Neural cell (in vitro differentiated cells): Measurements from ENCODE around the gene RAI1. TPM values are rescaled to one million over a fixed set of nuclear protein-coding genes. Genes with fewer than 3 reads are reported as not detected.

Experiments used
- H2AFZ ChIP-seq: fragments of 200-600, 300-800 bp; sonication (generic), shearing (Covaris generic); 2 replicates; pipeline ENCODE4 v1.6.0; 2014; ENCODE audit warnings: low read depth, mild to moderate bottlenecking, antibody characterized with exemption, low read length, moderate library complexity
- H3F3A ChIP-seq: fragments of 200-600 bp; shearing (Covaris generic); 2 replicates; pipeline ENCODE4 v1.6.1; 2016; ENCODE audit warnings: mild to moderate bottlenecking, moderate library complexity, mixed read lengths, antibody characterized with exemption, low read length; ENCODE audit not compliant: insufficient read depth, poor library complexity, severe bottlenecking
- H3K27ac ChIP-seq: fragments of 200-600, 300-800 bp; sonication (generic), shearing (Covaris generic); 2 replicates; pipeline ENCODE4 v1.5.1; 2014; ENCODE audit warnings: mild to moderate bottlenecking, low read length, moderate library complexity
- H3K27me3 ChIP-seq: fragments of 300-800, 200-600 bp; sonication (generic), shearing (Covaris generic); 2 replicates; pipeline ENCODE4 v1.6.0; 2014; ENCODE audit warnings: mild to moderate bottlenecking, low read depth, low read length, moderate library complexity; ENCODE audit not compliant: insufficient read depth
- H3K36me3 ChIP-seq: fragments of 300-800, 200-600 bp; sonication (generic), shearing (Covaris generic); 2 replicates; pipeline ENCODE4 v1.5.1; 2014; ENCODE audit warnings: mild to moderate bottlenecking, antibody characterized with exemption, low read length, moderate library complexity; ENCODE audit not compliant: insufficient read depth
- H3K4me2 ChIP-seq: fragments of 300-800, 200-600 bp; sonication (generic), shearing (Covaris generic); 2 replicates; pipeline ENCODE4 v1.6.0; 2014; ENCODE audit warnings: mild to moderate bottlenecking, low read length
- H3K4me3 ChIP-seq: fragments of 300-800, 200-600 bp; sonication (generic), shearing (Covaris generic); 2 replicates; pipeline ENCODE4 v1.5.1; 2014; ENCODE audit warnings: mild to moderate bottlenecking, low read length, moderate library complexity
- H3K79me2 ChIP-seq: fragments of 200-600 bp; shearing (Covaris generic); replicated peaks from 2 replicates; pipeline ENCODE4 v1.6.0; 2014; ENCODE audit warnings: mild to moderate bottlenecking, low read length, moderate library complexity; ENCODE audit not compliant: insufficient read depth
- H3K9ac ChIP-seq: fragments of 300-800, 200-600 bp; sonication (generic), shearing (Covaris generic); 2 replicates; pipeline ENCODE4 v1.6.1; 2016; ENCODE audit warnings: mild to moderate bottlenecking, low read length, mixed read lengths
- H3K9me2 ChIP-seq: fragments of 200-600 bp; shearing (Covaris generic); 2 replicates; pipeline ENCODE4 v1.6.1; 2016; ENCODE audit warnings: mild to moderate bottlenecking, low read length, mixed read lengths; ENCODE audit not compliant: insufficient read depth
- H3K9me3 ChIP-seq: fragments of 200-600, 300-800 bp; sonication (generic), shearing (Covaris generic); 2 replicates; pipeline ENCODE4 v1.6.1; 2016; ENCODE audit warnings: mild to moderate bottlenecking, mixed run types, low read length, moderate library complexity, mixed read lengths
- H4K20me1 ChIP-seq: fragments of 200-600 bp; shearing (Covaris generic); 2 replicates; pipeline ENCODE4 v1.6.1; 2016; ENCODE audit warnings: mild to moderate bottlenecking, mixed run types; ENCODE audit not compliant: insufficient read depth
- CTCF ChIP-seq: fragments of 450-650 bp; IDR thresholded peaks from 2 replicates; pipeline ENCODE4 v1.5.1; 2014; ENCODE audit warnings: antibody characterized with exemption, mild to moderate bottlenecking, moderate library complexity; ENCODE audit not compliant: poor library complexity, severe bottlenecking
- EP300 ChIP-seq: fragments of 450-650 bp; conservative IDR thresholded peaks from 2 replicates; pipeline ENCODE4 v1.6.1; 2014; ENCODE audit warnings: antibody characterized with exemption, mild to moderate bottlenecking, moderate library complexity; ENCODE audit not compliant: poor library complexity, severe bottlenecking
- EZH2 ChIP-seq: fragments of 200-600, 300-800 bp; shearing (Covaris generic), sonication (generic); IDR thresholded peaks from 2 replicates; pipeline ENCODE4 v1.6.1; 2014; ENCODE audit warnings: antibody characterized with exemption, low read length, borderline replicate concordance, mild to moderate bottlenecking; ENCODE audit not compliant: insufficient read depth, poor library complexity, severe bottlenecking
- MXI1 ChIP-seq: fragments of 450-650 bp; conservative IDR thresholded peaks from 2 replicates; pipeline ENCODE4 v1.6.1; 2014; ENCODE audit warnings: antibody characterized with exemption, mild to moderate bottlenecking; ENCODE audit not compliant: poor library complexity, severe bottlenecking
- POLR2AphosphoS5 ChIP-seq: IDR thresholded peaks from 2 replicates; pipeline ENCODE4 v1.6.1; 2012
- RAD21 ChIP-seq: fragments of 450-650 bp; conservative IDR thresholded peaks from 2 replicates; pipeline ENCODE4 v1.6.1; 2014; ENCODE audit warnings: antibody characterized with exemption, mild to moderate bottlenecking, moderate library complexity
- REST ChIP-seq: IDR thresholded peaks from 2 replicates; pipeline ENCODE4 v1.6.1; 2012; ENCODE audit warnings: borderline replicate concordance
- SMC3 ChIP-seq: fragments of 450-650 bp; conservative IDR thresholded peaks from 2 replicates; pipeline ENCODE4 v1.6.1; 2014; ENCODE audit warnings: antibody characterized with exemption, mild to moderate bottlenecking, moderate library complexity; ENCODE audit not compliant: poor library complexity
- TAF1 ChIP-seq: IDR thresholded peaks from 2 replicates; pipeline ENCODE4 v1.6.1; 2012; ENCODE audit warnings: low read depth
- polyA plus RNA-seq: library from polyadenylated mRNA; depleted of rRNA; stranded (reverse); fragments of >200 nt; gene quantifications from 2 replicates; pipeline ENCODE4 v1.2.3, GENCODE V29; 2014

The RAI1 gene
- polyA plus RNA-seq, 1 donor from 2014 or later: 16.9 TPM

GRCh38 chr17:17755715-17756114 lies 74.5 kb downstream of the RAI1 start (continued):
- TF ChIP-seq REST (no peak), MXI1 (no peak)

GRCh38 chr17:17757391-17757791 lies 76.1 kb downstream of the RAI1 start:
- peak overlapping the region; percentile 95 for H3K27ac ChIP-seq
- peaks cover 4% of the 10 kb centered on the region for H3F3A ChIP-seq
- H3K9me3 ChIP-seq: no peaks in the 10 kb centered on the region
- H3K4me2 ChIP-seq: peak overlapping the region; percentile 65
- H3K9ac ChIP-seq: peak overlapping the region; percentile 75
- H4K20me1 ChIP-seq: peaks cover 20% of the 10 kb centered on the region
- no peaks in the 10 kb centered on the region for H3K9me2 ChIP-seq
- H3K27me3 ChIP-seq: no peaks in the 10 kb centered on the region
- H3K79me2 ChIP-seq: peaks cover 88% of the 10 kb centered on the region
- H3K36me3 ChIP-seq: no peaks in the 10 kb centered on the region
- TF ChIP-seq SMC3 (no peak), CTCF (no peak), MXI1 (no peak), TAF1 (no peak), EZH2 (no peak), POLR2AphosphoS5 (no peak), REST (no peak), EP300 (no peak), RAD21 (no peak)
- H2AFZ ChIP-seq: no peak overlapping the region
- H3K4me3 ChIP-seq: peak overlapping the region; percentile 58
